H1 (cell line): ENCODE results near the gene NCSTN.

Experiments
- CTCF ChIP-seq, 3 experiments: IDR thresholded peaks; 1 replicate in 2 of 3; 2 replicates in 1 of 3; pipeline versions ENCODE4 v1.5.1 to v1.6.1; 2011; ENCODE audit warnings: low read length in 3 of 3, mild to moderate bottlenecking in 3 of 3, inconsistent platforms in 2 of 3, low read depth in 1 of 3, moderate library complexity in 1 of 3; ENCODE audit not compliant: insufficient read depth in 1 of 3; ENCODE audit errors: control extremely low read depth in 1 of 3
- EP300 ChIP-seq, 2 experiments: IDR thresholded peaks; 1 replicate in 1 of 2; 2 replicates in 1 of 2; pipeline ENCODE4 v1.6.1; 2011 to 2012; ENCODE audit warnings: low read depth in 2 of 2, low read length in 2 of 2, mild to moderate bottlenecking in 2 of 2, borderline replicate concordance in 1 of 2, inconsistent platforms in 1 of 2, moderate library complexity in 1 of 2
- POLR2A ChIP-seq, 2 experiments: IDR thresholded peaks; 1 replicate in 1 of 2; 2 replicates in 1 of 2; pipeline ENCODE4 v1.6.1; 2011; ENCODE audit warnings: low read depth in 2 of 2, low read length in 2 of 2, mild to moderate bottlenecking in 2 of 2; ENCODE audit errors: control extremely low read depth in 1 of 2
- RAD21 ChIP-seq, 2 experiments: IDR thresholded peaks in 1 of 2; conservative IDR thresholded peaks in 1 of 2; 2 replicates each; pipeline ENCODE4 v1.6.1; 2011; ENCODE audit warnings: low read depth in 2 of 2, low read length in 2 of 2, improper control_type of control experiment in 1 of 2, inconsistent platforms in 1 of 2, mild to moderate bottlenecking in 1 of 2, moderate library complexity in 1 of 2
- TAF1 ChIP-seq: IDR thresholded peaks from 2 replicates; pipeline ENCODE4 v1.6.1; 2011; ENCODE audit warnings: mild to moderate bottlenecking, low read depth, low read length
- TBP ChIP-seq: IDR thresholded peaks from 2 replicates; pipeline ENCODE4 v1.6.1; 2011; ENCODE audit warnings: low read depth, low read length, improper control_type of control experiment
- TCF12 ChIP-seq: IDR thresholded peaks from 2 replicates; pipeline ENCODE4 v1.6.1; 2011; ENCODE audit warnings: low read depth, mild to moderate bottlenecking, low read length
- ZNF274 ChIP-seq: IDR thresholded peaks from 2 replicates; pipeline ENCODE4 v1.7.0; 2012; ENCODE audit warnings: low read length, borderline replicate concordance; ENCODE audit errors: extremely low read depth

GRCh38 chr1:160322831-160323230 is 20.4 kb upstream of the NCSTN start:
- TF ChIP-seq TAF1 = no peak
- TF ChIP-seq TCF12 = no peak
- TF ChIP-seq CTCF (IDR thresholded peaks at IDR 0.05; ENCODE audit: control extremely low read depth in 1 of 3, insufficient read depth in 1 of 3, low read depth in 1 of 3, low read length in 3 of 3) = no peak
- TF ChIP-seq TBP = no peak
- TF ChIP-seq RAD21 (IDR thresholded peaks at IDR 0.05 in 1 of 2, conservative IDR thresholded peaks at IDR 0.05 in 1 of 2; ENCODE audit: low read depth in 2 of 2, low read length in 2 of 2) = no peak
- TF ChIP-seq EP300 (IDR thresholded peaks at IDR 0.05; ENCODE audit: borderline replicate concordance in 1 of 2, low read depth in 2 of 2, low read length in 2 of 2) = no peak
- no peak for TF ChIP-seq POLR2A (IDR thresholded peaks at IDR 0.05; ENCODE audit: control extremely low read depth in 1 of 2, low read depth in 2 of 2, low read length in 2 of 2)
- no peak for TF ChIP-seq ZNF274
